AG04450 (cell line): Measurements from ENCODE around the gene CD68. TPM values are rescaled to one million over a fixed set of nuclear protein-coding genes. Genes with fewer than 3 reads are reported as not detected.

Source experiments
- CTCF ChIA-PET: fragments of 300-600, 350-600 bp; formaldehyde crosslinking; extraction: SDS; loops from one replicate; lab custom pipeline; 2022; ENCODE audit warnings: antibody characterized with exemption, inconsistent platforms; lab: Charles Lee
- POLR2A ChIA-PET: fragments of 350-600 bp; formaldehyde crosslinking; extraction: SDS; loops from one replicate; lab custom pipeline; 2021; ENCODE audit warnings: antibody characterized with exemption, inconsistent platforms; lab: Yijun Ruan, JAX
- DNase-seq: peaks from one replicate; pipeline ENCODE4 v3.0.0-alpha.2; 2011; ENCODE audit warnings: low read depth, low spot score
- H3K27ac ChIP-seq: one replicate; pipeline ENCODE4 v1.5.1; 2012; ENCODE audit warnings: low read depth, low read length, control low read depth
- H3K27me3 ChIP-seq: one replicate; pipeline ENCODE4 v1.6.0; 2012; ENCODE audit warnings: low read length; ENCODE audit not compliant: control insufficient read depth, insufficient read depth
- H3K4me3 ChIP-seq: 2 replicates; pipeline ENCODE4 v1.5.1; 2011; ENCODE audit warnings: mild to moderate bottlenecking, low read depth, low read length, control low read depth
- H3K9me3 ChIP-seq: 2 replicates; pipeline ENCODE4 v1.5.1; 2012; ENCODE audit warnings: low read length; ENCODE audit not compliant: control insufficient read depth, insufficient read depth
- CTCF ChIP-seq: IDR thresholded peaks from 2 replicates; pipeline ENCODE4 v1.5.1; 2011; ENCODE audit warnings: low read depth, low read length, control low read depth, inconsistent platforms
- polyA plus RNA-seq: library from polyadenylated mRNA; depleted of rRNA; stranded (reverse); fragments of >200 nt; gene quantifications from 2 replicates; pipeline ENCODE4 v1.2.3, GENCODE V29; 2011

Gene CD68
- polyA plus RNA-seq, 1 experiment = 34.1 TPM

- Histone ChIP-seq H3K9me3 (peaks cover 7% of the 10 kb centered on the region; the same call in 1 of the 2 replicates), H3K4me3 (peak overlapping the region; percentile 98), H3K27me3 (no peaks in the 10 kb centered on the region), H3K27ac (no peak overlapping the region)
- CTCF ChIA-PET = interaction anchor here (0.6 to 1.9 kb wide), 6 partner anchors 13 to 219 kb away, joined by 3 to 7 read pairs (median 4); partner anchors contain the start of gene SOX15
- DNase-seq = no peak
- no peak for TF ChIP-seq CTCF
- POLR2A ChIA-PET = interaction anchor here (0.6 to 4.8 kb wide), 12 partner anchors 9 to 170 kb away, joined by 3 to 44 read pairs (median 5); partner anchors contain the start of genes MPDU1, POLR2A, SAT2 and SENP3
These were observed 5.1 kb upstream of the CD68 start for GRCh38 chr17:7574176-7574953.

GRCh38 chr17:7575481-7575883, 4.0 kb upstream of the CD68 start:
- ChIA-PET POLR2A (interaction anchor here (0.9 to 4.8 kb wide), 3 partner anchors 9 to 14 kb away, joined by 4 to 44 read pairs (median 16); partner anchors contain the start of gene MPDU1), CTCF (interaction anchor here (1.0 to 1.9 kb wide), 2 partner anchors 14 to 61 kb away, joined by 5 to 7 read pairs; partner anchors contain the start of gene SENP3)
- H3K27ac ChIP-seq = no peak overlapping the region
- peak overlapping the region; percentile 98 for H3K4me3 ChIP-seq
- no peak for TF ChIP-seq CTCF
- no peak for DNase-seq
- H3K9me3 ChIP-seq = peaks cover 7% of the 10 kb centered on the region; the same call in 1 of the 2 replicates
- H3K27me3 ChIP-seq = no peaks in the 10 kb centered on the region

GRCh38 chr17:7575959-7576358, 3.5 kb upstream of the CD68 start:
- DNase-seq = no peak
- CTCF ChIA-PET = interaction anchor here (1.0 kb wide), 1 partner anchor 15 kb away, joined by 7 read pairs; the partner anchor contains the start of gene SENP3
- H3K4me3 ChIP-seq = peak overlapping the region; percentile 98; the same call in 1 of the 2 replicates
- peaks cover 7% of the 10 kb centered on the region; the same call in 1 of the 2 replicates for H3K9me3 ChIP-seq
- H3K27me3 ChIP-seq = no peaks in the 10 kb centered on the region
- TF ChIP-seq CTCF = no peak
- no peak overlapping the region for H3K27ac ChIP-seq
- POLR2A ChIA-PET = interaction anchor here (0.9 to 4.8 kb wide), 3 partner anchors 8 to 13 kb away, joined by 4 to 44 read pairs (median 16); partner anchors contain the start of gene MPDU1

- ChIA-PET CTCF (no interaction called here), POLR2A (interaction anchor here (0.5 to 0.7 kb wide), 2 partner anchors 154 to 178 kb away, joined by 3 read pairs; no protein-coding TSS in a partner anchor)
- Histone ChIP-seq H3K4me3 (no peak overlapping the region), H3K27me3 (no peaks in the 10 kb centered on the region), H3K9me3 (peaks cover 7% of the 10 kb centered on the region; the same call in 1 of the 2 replicates), H3K27ac (peak overlapping the region; percentile 22)
- DNase-seq = no peak
- TF ChIP-seq CTCF = no peak
These were observed 3.0 kb upstream of the CD68 start for GRCh38 chr17:7576432-7576937.
